GM10248 (cell line): Measurements from ENCODE around the gene THAP4.

Experiments used
- CTCF ChIA-PET: fragments of 300-600 bp; sonication (Branson Sonifier 250); formaldehyde crosslinking; extraction: SDS; loops from one replicate; lab custom pipeline; 2021; ENCODE audit warnings: antibody characterized with exemption; lab: Yijun Ruan, JAX
- POLR2A ChIA-PET: fragments of 350-650 bp; sonication (Branson Sonifier 250); formaldehyde crosslinking; extraction: SDS; loops from one replicate; lab custom pipeline; 2020; ENCODE audit warnings: antibody characterized with exemption; lab: Yijun Ruan, JAX
- DNase-seq: peaks from one replicate; pipeline ENCODE4 v3.0.0; 2012; ENCODE audit errors: extremely low spot score
- CTCF ChIP-seq: IDR thresholded peaks from 2 replicates; pipeline ENCODE4 v1.5.1; 2012; ENCODE audit warnings: mild to moderate bottlenecking, low read depth; ENCODE audit errors: extremely low read depth, missing control alignments, control extremely low read depth

Gene THAP4

GRCh38 chr2:241633561-241633960 is 3.4 kb downstream of the THAP4 start:
- no peak for DNase-seq
- POLR2A ChIA-PET: no interaction called here
- TF ChIP-seq CTCF: no peak
- CTCF ChIA-PET: interaction anchor here (1.3 to 2.1 kb wide), 4 partner anchors 10 to 23 kb away, joined by 3 to 8 read pairs (median 3); no protein-coding TSS in a partner anchor

GRCh38 chr2:241632478-241633325 is 4.3 kb downstream of the THAP4 start:
- no peak for TF ChIP-seq CTCF
- CTCF ChIA-PET: interaction anchor here (1.1 to 2.1 kb wide), 3 partner anchors 10 to 19 kb away, joined by 3 to 8 read pairs (median 3); no protein-coding TSS in a partner anchor
- DNase-seq: no peak
- POLR2A ChIA-PET: no interaction called here

GRCh38 chr2:241629762-241630435 is 7.1 kb downstream of the THAP4 start:
- CTCF ChIA-PET: interaction anchor here (1.7 to 1.9 kb wide), 3 partner anchors 8 to 12 kb away, joined by 3 to 8 read pairs (median 4); no protein-coding TSS in a partner anchor
- no peak for TF ChIP-seq CTCF
- DNase-seq: no peak
- POLR2A ChIA-PET: no interaction called here

- TF ChIP-seq CTCF: no peak
- POLR2A ChIA-PET: no interaction called here
- no peak for DNase-seq
- CTCF ChIA-PET: no interaction called here
Measured at GRCh38 chr2:241627675-241628074, 9.3 kb downstream of the THAP4 start.

DNA sequence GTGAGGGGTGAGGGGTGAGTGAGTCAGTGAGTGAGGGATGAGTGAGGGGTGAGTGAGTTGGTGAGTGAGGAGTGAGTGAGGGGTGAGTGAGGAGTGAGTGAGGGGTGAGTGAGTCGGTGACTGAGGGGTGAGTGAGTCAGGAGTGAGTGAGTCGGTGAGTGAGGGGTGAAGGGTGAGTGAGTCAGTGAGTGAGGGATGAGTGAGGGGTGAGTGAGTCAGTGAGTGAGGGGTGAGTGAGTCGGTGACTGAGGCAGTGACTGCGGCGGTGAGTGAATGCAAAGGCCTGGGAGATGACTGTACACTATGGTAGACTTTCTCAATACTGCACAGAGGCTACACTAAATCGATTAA is 16.6 kb downstream of the THAP4 start:
- ChIA-PET CTCF (no interaction called here), POLR2A (no interaction called here)
- DNase-seq: no peak
- no peak for TF ChIP-seq CTCF

DNA sequence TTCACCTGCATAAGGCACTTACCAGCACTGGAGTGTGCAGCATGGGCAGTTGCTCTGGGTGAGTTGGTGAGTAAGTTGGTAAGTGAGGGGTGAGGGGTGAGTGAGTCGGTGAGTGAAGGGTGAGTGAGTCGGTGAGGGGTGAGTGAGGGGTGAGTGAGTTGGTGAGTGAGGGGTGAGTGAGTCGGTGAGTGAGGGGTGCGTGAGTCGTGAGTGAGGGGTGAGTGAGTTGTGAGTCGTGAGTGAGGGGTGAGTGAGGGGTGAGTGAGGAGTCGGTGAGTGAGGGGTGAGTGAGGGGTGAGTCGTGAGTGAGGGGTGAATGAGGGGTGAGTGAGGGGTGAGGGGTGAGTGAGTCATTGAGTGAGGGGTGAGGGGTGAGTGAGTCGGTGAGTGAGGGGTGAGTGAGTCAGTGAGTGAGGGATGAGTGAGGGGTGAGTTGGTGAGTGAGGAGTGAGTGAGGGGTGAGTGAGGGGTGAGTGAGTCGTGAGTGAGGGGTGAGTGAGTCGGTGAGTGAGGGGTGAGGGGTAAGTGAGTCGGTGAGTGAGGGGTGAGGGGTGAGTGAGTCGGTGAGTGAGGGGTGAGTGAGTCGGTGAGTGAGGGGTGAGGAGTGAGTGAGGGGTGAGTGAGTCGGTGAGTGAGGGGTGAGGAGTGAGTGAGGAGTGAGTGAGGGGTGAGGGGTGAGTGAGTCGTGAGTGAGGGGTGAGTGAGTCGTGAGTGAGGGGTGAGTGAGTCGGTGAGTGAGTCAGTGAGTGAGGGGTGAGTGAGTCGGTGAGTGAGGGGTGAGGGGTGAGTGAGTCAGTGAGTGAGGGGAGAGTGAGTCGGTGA is 17.1 kb downstream of the THAP4 start:
- POLR2A ChIA-PET: no interaction called here
- CTCF ChIA-PET: no interaction called here
- no peak for TF ChIP-seq CTCF
- no peak for DNase-seq
